PC-9 (cell line): ENCODE measurements around the gene RALGPS1. TPM values are rescaled to one million over a fixed set of nuclear protein-coding genes. Genes with fewer than 3 reads are reported as not detected.

Source experiments
- BruUV-seq: library from RNA; stranded (reverse); fragments of 400-500 nt; replicated peaks from 2 replicates; lab custom pipeline; 2021; lab: Mats Ljungman, UMichigan
- CTCF ChIA-PET: fragments of 300-600 bp; sonication (Branson Sonifier 250); formaldehyde crosslinking; loops from one replicate; lab custom pipeline; 2022; ENCODE audit warnings: antibody characterized with exemption; lab: Charles Lee
- POLR2A ChIA-PET: fragments of 300-600 bp; sonication (Branson Sonifier 250); formaldehyde crosslinking; loops from one replicate; lab custom pipeline; 2022; ENCODE audit warnings: antibody characterized with exemption; ENCODE audit not compliant: unreplicated experiment; lab: Charles Lee
- DNase-seq, 2 experiments: peaks; one replicate each; pipeline versions ENCODE4 v3.0.0 to v3.0.0-alpha.2; 2015 to 2022; ENCODE audit warnings: mixed read lengths in 1 of 2
- H2AFZ ChIP-seq: fragments of 200-600 bp; sonication (generic); 2 replicates; pipeline ENCODE4 v1.8.1; 2017; ENCODE audit warnings: antibody characterized with exemption
- H3F3A ChIP-seq: fragments of 200-600 bp; sonication (generic); 2 replicates; pipeline ENCODE4 v1.8.1; 2017; ENCODE audit warnings: antibody characterized with exemption, mild to moderate bottlenecking, low read depth; ENCODE audit not compliant: insufficient read depth
- H3K27ac ChIP-seq: fragments of 200-600 bp; sonication (generic); 2 replicates; pipeline ENCODE4 v1.6.1; 2016; ENCODE audit warnings: mixed run types
- H3K27me3 ChIP-seq: fragments of 200-600 bp; sonication (generic); 2 replicates; pipeline ENCODE4 v1.6.1; 2016; ENCODE audit warnings: low read depth, mixed run types; ENCODE audit not compliant: insufficient read depth
- H3K36me3 ChIP-seq: fragments of 200-600 bp; sonication (generic); 2 replicates; pipeline ENCODE4 v1.6.1; 2016; ENCODE audit warnings: low read depth, mixed run types
- H3K4me1 ChIP-seq: fragments of 200-600 bp; sonication (generic); replicated peaks from 2 replicates; pipeline ENCODE4 v1.6.1; 2016; ENCODE audit warnings: mixed run types; ENCODE audit not compliant: insufficient read depth
- H3K4me2 ChIP-seq: fragments of 200-600 bp; sonication (generic); 2 replicates; pipeline ENCODE4 v1.6.1; 2017; ENCODE audit warnings: mixed run types
- H3K4me3 ChIP-seq: fragments of 200-600 bp; sonication (generic); 2 replicates; pipeline ENCODE4 v1.6.1; 2016; ENCODE audit warnings: mixed run types
- H3K79me2 ChIP-seq: fragments of 200-600 bp; sonication (generic); 2 replicates; pipeline ENCODE4 v1.6.1; 2017; ENCODE audit warnings: low read depth, mixed run types
- H3K9me2 ChIP-seq: fragments of 200-600 bp; sonication (generic); 2 replicates; pipeline ENCODE4 v1.8.1; 2017; ENCODE audit warnings: mild to moderate bottlenecking; ENCODE audit not compliant: insufficient read depth
- H3K9me3 ChIP-seq: fragments of 200-600 bp; sonication (generic); 2 replicates; pipeline ENCODE4 v1.8.1; 2016; ENCODE audit warnings: low read depth; ENCODE audit not compliant: insufficient read depth
- H4K20me1 ChIP-seq: fragments of 200-600 bp; sonication (generic); 2 replicates; pipeline ENCODE4 v1.8.1; 2017; ENCODE audit not compliant: insufficient read depth
- CTCF ChIP-seq: fragments of 200-600 bp; sonication (generic); conservative IDR thresholded peaks from 2 replicates; pipeline ENCODE4 v1.6.1; 2017; ENCODE audit warnings: mixed run types, antibody characterized with exemption, mild to moderate bottlenecking, moderate library complexity
- EZH2 ChIP-seq: fragments of 200-600 bp; sonication (generic); IDR thresholded peaks from 2 replicates; pipeline ENCODE4 v1.8.0; 2017; ENCODE audit warnings: antibody characterized with exemption, low read depth
- intact Hi-C: fragments of 100-400 bp; cut with micrococcal nuclease; formaldehyde crosslinking; loops from one replicate; pipeline ENCODE4 v1.10.0; 2022; ENCODE audit not compliant: unreplicated experiment
- total RNA-seq: library from RNA; stranded (reverse); gene quantifications from 2 replicates; pipeline ENCODE4 v1.2.3, GENCODE V29; 2021

RALGPS1 gene
- total RNA-seq, 1 experiment from 2014 or later: 23.3 TPM

GRCh38 chr9:127139071-127139731 is 224.6 kb downstream of the RALGPS1 start:
- intact Hi-C loops: no loop called here
- POLR2A ChIA-PET: no interaction called here
- TF ChIP-seq CTCF: no peak
- no peak for TF ChIP-seq EZH2

GRCh38 chr9:127139775-127140174 is 225.2 kb downstream of the RALGPS1 start:
- Histone ChIP-seq H3K4me1 (no peaks in the 10 kb centered on the region), H3K4me3 (no peak overlapping the region), H2AFZ (no peak overlapping the region), H3F3A (no peaks in the 10 kb centered on the region), H3K9me2 (no peaks in the 10 kb centered on the region), H3K9me3 (no peaks in the 10 kb centered on the region), H3K27me3 (no peaks in the 10 kb centered on the region), H4K20me1 (no peaks in the 10 kb centered on the region), H3K36me3 (no peaks in the 10 kb centered on the region), H3K27ac (no peak overlapping the region), H3K79me2 (no peaks in the 10 kb centered on the region), H3K4me2 (no peak overlapping the region)
- POLR2A ChIA-PET: no interaction called here
- intact Hi-C loops: no loop called here
- no peak for DNase-seq
- no TSS peak for BruUV-seq
- TF ChIP-seq EZH2: no peak
- no peak for TF ChIP-seq CTCF
- CTCF ChIA-PET: no interaction called here

More at GRCh38 chr9:127139071-127139731, 224.6 kb downstream of the RALGPS1 start:
- Histone ChIP-seq H3K4me3 (no peak overlapping the region), H3K4me1 (no peaks in the 10 kb centered on the region), H3K79me2 (no peaks in the 10 kb centered on the region), H3K9me3 (no peaks in the 10 kb centered on the region), H3F3A (no peaks in the 10 kb centered on the region), H3K9me2 (no peaks in the 10 kb centered on the region), H3K36me3 (no peaks in the 10 kb centered on the region), H3K4me2 (no peak overlapping the region), H4K20me1 (no peaks in the 10 kb centered on the region), H2AFZ (no peak overlapping the region), H3K27ac (no peak overlapping the region), H3K27me3 (no peaks in the 10 kb centered on the region)
- CTCF ChIA-PET: no interaction called here
- no peak for DNase-seq
- BruUV-seq: no TSS peak

GRCh38 chr9:127140181-127140580 is 225.6 kb downstream of the RALGPS1 start:
- no peak overlapping the region for H3K27ac ChIP-seq
- H2AFZ ChIP-seq: no peak overlapping the region
- H3K4me2 ChIP-seq: no peak overlapping the region
- CTCF ChIA-PET: no interaction called here
- no peaks in the 10 kb centered on the region for H4K20me1 ChIP-seq
- no peak overlapping the region for H3K4me3 ChIP-seq
- H3K36me3 ChIP-seq: no peaks in the 10 kb centered on the region
- H3K79me2 ChIP-seq: no peaks in the 10 kb centered on the region
- intact Hi-C loops: no loop called here
- no peak for DNase-seq
- no peak for TF ChIP-seq CTCF
- no peak for TF ChIP-seq EZH2
- H3K9me3 ChIP-seq: no peaks in the 10 kb centered on the region
- no peaks in the 10 kb centered on the region for H3K9me2 ChIP-seq
- H3K4me1 ChIP-seq: no peaks in the 10 kb centered on the region
- BruUV-seq: no TSS peak
- POLR2A ChIA-PET: no interaction called here
- 0 out of 2 replicates have a peak, but pooled peaks cover under 1% of the 10 kb centered on the region for H3F3A ChIP-seq
- no peaks in the 10 kb centered on the region for H3K27me3 ChIP-seq
